ENCODE results near the gene ROBO1. TPM values are rescaled to one million over a fixed set of nuclear protein-coding genes. Genes with fewer than 3 reads are reported as not detected.

Gene ROBO1
- total RNA-seq, 1 donor from 2014 or later: 0.05 TPM

- Mint-ChIP-seq H3K27me3 (no peaks in the 10 kb centered on the region), H3K27ac (no peak overlapping the region), H3K9me3 (no peaks in the 10 kb centered on the region), H3K4me3 (no peak overlapping the region), H3K4me1 (no peaks in the 10 kb centered on the region), H3K36me3 (ENCODE audit: low read depth) (no peaks in the 10 kb centered on the region)
- intact Hi-C loops (cut with micrococcal nuclease): no loop called here
- no peak for DNase-seq
Observed at GRCh38 chr3:78611278-78611677, 1156.5 kb downstream of the ROBO1 start.

GRCh38 chr3:78610462-78611125 lies 1157.2 kb downstream of the ROBO1 start:
- DNase-seq: no peak
- intact Hi-C loops (cut with micrococcal nuclease): no loop called here
- Mint-ChIP-seq H3K27me3 (no peaks in the 10 kb centered on the region), H3K36me3 (ENCODE audit: low read depth) (no peaks in the 10 kb centered on the region), H3K9me3 (no peaks in the 10 kb centered on the region), H3K4me3 (no peak overlapping the region), H3K27ac (no peak overlapping the region), H3K4me1 (no peaks in the 10 kb centered on the region)

- H3K4me1 Mint-ChIP-seq: no peaks in the 10 kb centered on the region
- no peak for DNase-seq
- no peaks in the 10 kb centered on the region for H3K27me3 Mint-ChIP-seq
- no peaks in the 10 kb centered on the region for H3K9me3 Mint-ChIP-seq
- H3K4me3 Mint-ChIP-seq: no peak overlapping the region
- H3K27ac Mint-ChIP-seq: no peak overlapping the region
- intact Hi-C loops (cut with micrococcal nuclease): no loop called here
- no peaks in the 10 kb centered on the region for H3K36me3 Mint-ChIP-seq (ENCODE audit: low read depth)
Observed at GRCh38 chr3:78606756-78607155, 1161.0 kb downstream of the ROBO1 start.

GRCh38 chr3:78605178-78605577 lies 1162.6 kb downstream of the ROBO1 start:
- Mint-ChIP-seq H3K27ac (no peak overlapping the region), H3K4me3 (no peak overlapping the region), H3K4me1 (no peaks in the 10 kb centered on the region), H3K36me3 (ENCODE audit: low read depth) (no peaks in the 10 kb centered on the region), H3K27me3 (no peaks in the 10 kb centered on the region), H3K9me3 (no peaks in the 10 kb centered on the region)
- DNase-seq: no peak
- intact Hi-C loops (cut with micrococcal nuclease): no loop called here

- Mint-ChIP-seq H3K27ac (no peak overlapping the region), H3K4me1 (no peaks in the 10 kb centered on the region), H3K9me3 (no peaks in the 10 kb centered on the region), H3K27me3 (no peaks in the 10 kb centered on the region), H3K4me3 (no peak overlapping the region), H3K36me3 (ENCODE audit: low read depth) (no peaks in the 10 kb centered on the region)
- intact Hi-C loops (cut with micrococcal nuclease): no loop called here
- no peak for DNase-seq
Observed at GRCh38 chr3:78604341-78604740, 1163.5 kb downstream of the ROBO1 start.

- H3K4me1 Mint-ChIP-seq: no peaks in the 10 kb centered on the region
- no peaks in the 10 kb centered on the region for H3K9me3 Mint-ChIP-seq
Observed at GRCh38 chr3:78601249-78601648, 1166.5 kb downstream of the ROBO1 start.

GRCh38 chr3:78589778-78590177 lies 1178.0 kb downstream of the ROBO1 start:
- Mint-ChIP-seq H3K27ac (no peak overlapping the region), H3K27me3 (no peaks in the 10 kb centered on the region), H3K9me3 (no peaks in the 10 kb centered on the region), H3K4me3 (no peak overlapping the region), H3K4me1 (no peaks in the 10 kb centered on the region), H3K36me3 (ENCODE audit: low read depth) (no peaks in the 10 kb centered on the region)
- intact Hi-C loops (cut with micrococcal nuclease): no loop called here
- no peak for DNase-seq

More at GRCh38 chr3:78601249-78601648, 1166.5 kb downstream of the ROBO1 start:
- no peak overlapping the region for H3K4me3 Mint-ChIP-seq
- H3K36me3 Mint-ChIP-seq (ENCODE audit: low read depth): no peaks in the 10 kb centered on the region
- DNase-seq: no peak
- intact Hi-C loops (cut with micrococcal nuclease): no loop called here
- no peak overlapping the region for H3K27ac Mint-ChIP-seq
- H3K27me3 Mint-ChIP-seq: no peaks in the 10 kb centered on the region

GRCh38 chr3:78588906-78589621 lies 1178.7 kb downstream of the ROBO1 start:
- no peak overlapping the region for H3K4me3 Mint-ChIP-seq
- H3K27ac Mint-ChIP-seq: no peak overlapping the region
- no peaks in the 10 kb centered on the region for H3K27me3 Mint-ChIP-seq
- no peaks in the 10 kb centered on the region for H3K4me1 Mint-ChIP-seq
- no peaks in the 10 kb centered on the region for H3K36me3 Mint-ChIP-seq (ENCODE audit: low read depth)
- H3K9me3 Mint-ChIP-seq: no peaks in the 10 kb centered on the region
- DNase-seq: no peak
- intact Hi-C loops (cut with micrococcal nuclease): no loop called here

GRCh38 chr3:78580681-78581080 lies 1187.1 kb downstream of the ROBO1 start:
- no peak overlapping the region for H3K4me3 Mint-ChIP-seq
- H3K36me3 Mint-ChIP-seq (ENCODE audit: low read depth): no peaks in the 10 kb centered on the region
- no peak overlapping the region for H3K27ac Mint-ChIP-seq
- intact Hi-C loops (cut with micrococcal nuclease): no loop called here
- H3K27me3 Mint-ChIP-seq: no peaks in the 10 kb centered on the region
- H3K9me3 Mint-ChIP-seq: no peaks in the 10 kb centered on the region
- H3K4me1 Mint-ChIP-seq: no peaks in the 10 kb centered on the region
- no peak for DNase-seq

GRCh38 chr3:78571486-78571885 lies 1196.3 kb downstream of the ROBO1 start:
- no peak for DNase-seq
- H3K27me3 Mint-ChIP-seq: no peaks in the 10 kb centered on the region
- intact Hi-C loops (cut with micrococcal nuclease): no loop called here
- no peak overlapping the region for H3K27ac Mint-ChIP-seq
- H3K36me3 Mint-ChIP-seq (ENCODE audit: low read depth): no peaks in the 10 kb centered on the region
- no peaks in the 10 kb centered on the region for H3K4me1 Mint-ChIP-seq
- no peak overlapping the region for H3K4me3 Mint-ChIP-seq
- peaks cover 2% of the 10 kb centered on the region for H3K9me3 Mint-ChIP-seq

- no peaks in the 10 kb centered on the region for H3K27me3 Mint-ChIP-seq
- peaks cover 5% of the 10 kb centered on the region for H3K9me3 Mint-ChIP-seq
- no peaks in the 10 kb centered on the region for H3K4me1 Mint-ChIP-seq
- no peak overlapping the region for H3K27ac Mint-ChIP-seq
- no peaks in the 10 kb centered on the region for H3K36me3 Mint-ChIP-seq (ENCODE audit: low read depth)
- DNase-seq: no peak
- H3K4me3 Mint-ChIP-seq: no peak overlapping the region
- intact Hi-C loops (cut with micrococcal nuclease): no loop called here
Observed at GRCh38 chr3:78570496-78570895, 1197.3 kb downstream of the ROBO1 start.

GRCh38 chr3:78569804-78570203 lies 1198.0 kb downstream of the ROBO1 start:
- DNase-seq: no peak
- peaks cover 5% of the 10 kb centered on the region for H3K9me3 Mint-ChIP-seq
- H3K4me1 Mint-ChIP-seq: no peaks in the 10 kb centered on the region
- H3K4me3 Mint-ChIP-seq: no peak overlapping the region
- H3K36me3 Mint-ChIP-seq (ENCODE audit: low read depth): no peaks in the 10 kb centered on the region
- intact Hi-C loops (cut with micrococcal nuclease): no loop called here
- no peak overlapping the region for H3K27ac Mint-ChIP-seq
- no peaks in the 10 kb centered on the region for H3K27me3 Mint-ChIP-seq

- Mint-ChIP-seq H3K27me3 (no peaks in the 10 kb centered on the region), H3K36me3 (ENCODE audit: low read depth) (no peaks in the 10 kb centered on the region), H3K9me3 (peaks cover 9% of the 10 kb centered on the region), H3K4me3 (no peak overlapping the region), H3K27ac (no peak overlapping the region), H3K4me1 (no peaks in the 10 kb centered on the region)
- DNase-seq: no peak
- intact Hi-C loops (cut with micrococcal nuclease): no loop called here
Observed at GRCh38 chr3:78565712-78566111, 1202.1 kb downstream of the ROBO1 start.

GRCh38 chr3:78562328-78562727 lies 1205.5 kb downstream of the ROBO1 start:
- no peak for DNase-seq
- no peaks in the 10 kb centered on the region for H3K36me3 Mint-ChIP-seq (ENCODE audit: low read depth)
- H3K9me3 Mint-ChIP-seq: peaks cover 9% of the 10 kb centered on the region
- intact Hi-C loops (cut with micrococcal nuclease): no loop called here
- no peak overlapping the region for H3K27ac Mint-ChIP-seq
- no peak overlapping the region for H3K4me3 Mint-ChIP-seq
- H3K27me3 Mint-ChIP-seq: no peaks in the 10 kb centered on the region
- no peaks in the 10 kb centered on the region for H3K4me1 Mint-ChIP-seq
